ENCODE measurements around the gene SH3TC2.
"Not testable (repeated sequence)": the region's sequence is repeated elsewhere in the genome, so short reads cannot be mapped to it uniquely, and the experiment has no call there.

The SH3TC2 gene

GRCh38 chr5:149063017-149063687, at the start of gene SH3TC2:
Gene SH3TC2 (minus strand): TSS chr5:149063062. CDS start chr5:149063022, 40 bp downstream.
- DNase-seq, result no peak

GRCh38 chr5:149110406-149110805, 47.5 kb upstream of the SH3TC2 start:
- no peak for DNase-seq

GRCh38 chr5:149108651-149109280, 45.9 kb upstream of the SH3TC2 start:
- no peak for DNase-seq

GRCh38 chr5:149100331-149100730, 37.5 kb upstream of the SH3TC2 start:
- DNase-seq, result no peak

- DNase-seq, result no peak
Measured at GRCh38 chr5:149099920-149100319, 37.1 kb upstream of the SH3TC2 start.

GRCh38 chr5:149094996-149095395, 32.1 kb upstream of the SH3TC2 start:
- DNase-seq, result no peak

GRCh38 chr5:149093625-149094024, 30.8 kb upstream of the SH3TC2 start:
- no peak for DNase-seq

- DNase-seq, result no peak
Measured at GRCh38 chr5:149089796-149090195, 26.9 kb upstream of the SH3TC2 start.

- no peak for DNase-seq
Measured at GRCh38 chr5:149088686-149089085, 25.8 kb upstream of the SH3TC2 start.

GRCh38 chr5:149083846-149084245, 21.0 kb upstream of the SH3TC2 start:
- DNase-seq, result no peak

- DNase-seq, result no peak
Measured at GRCh38 chr5:149082271-149082670, 19.4 kb upstream of the SH3TC2 start.

GRCh38 chr5:149080294-149080693, 17.4 kb upstream of the SH3TC2 start:
- DNase-seq, result no peak

- DNase-seq, result no peak
Measured at GRCh38 chr5:149079883-149080282, 17.0 kb upstream of the SH3TC2 start.

GRCh38 chr5:149074071-149074470, 11.2 kb upstream of the SH3TC2 start:
- not testable (repeated sequence) for DNase-seq

GRCh38 chr5:149073213-149073612, 10.4 kb upstream of the SH3TC2 start:
- DNase-seq, result no peak

- DNase-seq, result no peak
Measured at GRCh38 chr5:149072791-149073190, 9.9 kb upstream of the SH3TC2 start.

GRCh38 chr5:149072376-149072775, 9.5 kb upstream of the SH3TC2 start:
- no peak for DNase-seq

- no peak for DNase-seq
Measured at GRCh38 chr5:149071756-149072155, 8.9 kb upstream of the SH3TC2 start.

- no peak for DNase-seq
Measured at GRCh38 chr5:149071216-149071615, 8.4 kb upstream of the SH3TC2 start.

GRCh38 chr5:149069711-149070110, 6.8 kb upstream of the SH3TC2 start:
- DNase-seq, result no peak

- DNase-seq, result no peak
Measured at GRCh38 chr5:149063896-149064478, 1.1 kb upstream of the SH3TC2 start.

GRCh38 chr5:149062371-149063016, 368 bp downstream of the SH3TC2 start:
- DNase-seq, result no peak

GRCh38 chr5:149061341-149061740, 1.5 kb downstream of the SH3TC2 start:
- DNase-seq, result no peak

- DNase-seq, result no peak
Measured at GRCh38 chr5:149060325-149060724, 2.5 kb downstream of the SH3TC2 start.

Data from NCI-H2171 treated with DMSO at 0.1 percent for 48 hours (cell line).